GM12873 (cell line): ENCODE measurements around the gene KCNMA1.

ENCODE experiments used
- CTCF ChIP-seq: IDR thresholded peaks from 2 replicates; pipeline ENCODE4 v1.5.1; 2012; ENCODE audit warnings: low read depth, mild to moderate bottlenecking, moderate library complexity, low read length, control low read depth; ENCODE audit not compliant: insufficient read depth; ENCODE audit errors: missing control alignments

KCNMA1 gene

GRCh38 chr10:77472146-77472545, 165.5 kb downstream of the KCNMA1 start:
- no peak for TF ChIP-seq CTCF

GRCh38 chr10:77471069-77471536, 166.5 kb downstream of the KCNMA1 start:
- TF ChIP-seq CTCF, result no peak

GRCh38 chr10:77467422-77467963, 170.1 kb downstream of the KCNMA1 start:
- no peak for TF ChIP-seq CTCF

- no peak for TF ChIP-seq CTCF
Observed at GRCh38 chr10:77463967-77464745, 173.5 kb downstream of the KCNMA1 start.

GRCh38 chr10:77463499-77463898, 174.1 kb downstream of the KCNMA1 start:
- no peak for TF ChIP-seq CTCF

- TF ChIP-seq CTCF, result no peak
Observed at GRCh38 chr10:77461636-77462296, 175.8 kb downstream of the KCNMA1 start.

- TF ChIP-seq CTCF, result no peak
Observed at GRCh38 chr10:77459905-77460304, 177.7 kb downstream of the KCNMA1 start.
